ENCODE results near the gene MTHFD2. TPM values are rescaled to one million over a fixed set of nuclear protein-coding genes. Genes with fewer than 3 reads are reported as not detected.

MTHFD2 gene
- total RNA-seq, 1 donor from 2014 or later, result 62.2 TPM

- Histone ChIP-seq H3K4me1 (peaks cover 7% of the 10 kb centered on the region), H3K4me3 (no peak overlapping the region), H3K9me3 (no peaks in the 10 kb centered on the region), H3K27ac (no peak overlapping the region), H3K36me3 (no peaks in the 10 kb centered on the region), H3K27me3 (no peaks in the 10 kb centered on the region)
- TF ChIP-seq CTCF (IDR thresholded peaks at IDR 0.05), result no peak
- ATAC-seq (no peak), DNase-seq (no peak)
- intact Hi-C loops (cut with DNase I), result no loop called here
Observed at GRCh38 chr2:74188018-74188601, 10.3 kb upstream of the MTHFD2 start.

GRCh38 chr2:74188696-74189095 is 9.7 kb upstream of the MTHFD2 start:
- no peak for TF ChIP-seq CTCF (IDR thresholded peaks at IDR 0.05)
- Histone ChIP-seq H3K36me3 (no peaks in the 10 kb centered on the region), H3K27ac (no peak overlapping the region), H3K4me1 (peaks cover 7% of the 10 kb centered on the region), H3K4me3 (no peak overlapping the region), H3K27me3 (no peaks in the 10 kb centered on the region), H3K9me3 (no peaks in the 10 kb centered on the region)
- no peak for DNase-seq
- intact Hi-C loops (cut with DNase I), result no loop called here
- ATAC-seq, result no peak

GRCh38 chr2:74191596-74192380 is 6.6 kb upstream of the MTHFD2 start:
- H3K9me3 ChIP-seq, result no peaks in the 10 kb centered on the region
- no peak overlapping the region for H3K27ac ChIP-seq
- no peak overlapping the region for H3K4me3 ChIP-seq
- no peaks in the 10 kb centered on the region for H3K27me3 ChIP-seq
- DNase-seq (no peak), ATAC-seq (no peak)
- TF ChIP-seq CTCF (IDR thresholded peaks at IDR 0.05), result no peak
- no peaks in the 10 kb centered on the region for H3K36me3 ChIP-seq
- H3K4me1 ChIP-seq, result peaks cover 2% of the 10 kb centered on the region
- intact Hi-C loops (cut with DNase I), result no loop called here

GRCh38 chr2:74194799-74195198 is 3.6 kb upstream of the MTHFD2 start:
- Histone ChIP-seq H3K27ac (no peak overlapping the region), H3K9me3 (no peaks in the 10 kb centered on the region), H3K36me3 (no peaks in the 10 kb centered on the region), H3K4me1 (peaks cover 8% of the 10 kb centered on the region), H3K27me3 (no peaks in the 10 kb centered on the region), H3K4me3 (no peak overlapping the region)
- DNase-seq (no peak), ATAC-seq (no peak)
- no peak for TF ChIP-seq CTCF (IDR thresholded peaks at IDR 0.05)
- intact Hi-C loops (cut with DNase I), result no loop called here

- intact Hi-C loops (cut with DNase I), result no loop called here
Observed at GRCh38 chr2:74197049-74197448, 1.4 kb upstream of the MTHFD2 start.

More at GRCh38 chr2:74197049-74197448, 1.4 kb upstream of the MTHFD2 start:
- Histone ChIP-seq H3K27ac (no peak overlapping the region), H3K4me3 (no peak overlapping the region), H3K36me3 (no peaks in the 10 kb centered on the region), H3K9me3 (no peaks in the 10 kb centered on the region), H3K4me1 (peaks cover 13% of the 10 kb centered on the region), H3K27me3 (no peaks in the 10 kb centered on the region)
- no peak for ATAC-seq
- no peak for TF ChIP-seq CTCF (IDR thresholded peaks at IDR 0.05)
- DNase-seq, result no peak

Data from upper lobe of right lung (tissue), 1 donor.